ENCODE results near the gene LTBP2.

The LTBP2 gene

DNA sequence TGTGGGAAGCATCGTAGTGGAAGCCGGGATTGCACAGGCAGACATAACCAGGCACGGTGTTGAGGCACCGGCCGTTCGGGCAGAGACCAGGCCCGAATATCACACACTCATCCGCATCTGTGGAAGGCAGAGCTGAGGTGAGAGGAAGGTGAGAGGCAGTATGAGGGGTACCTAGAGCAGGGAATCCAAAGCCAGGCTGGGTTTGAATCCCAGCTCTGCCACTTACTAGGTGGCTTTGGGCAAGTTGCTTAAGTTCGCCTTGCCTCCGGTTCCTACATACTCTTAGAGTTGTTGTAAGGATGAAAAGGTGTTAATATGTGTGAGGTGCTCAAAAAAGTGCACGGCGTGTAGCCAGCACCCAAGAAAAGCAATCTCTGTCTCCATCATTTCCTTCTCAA is 108.1 kb downstream of the LTBP2 start (continued):
- TF ChIP-seq, protein P1, sequence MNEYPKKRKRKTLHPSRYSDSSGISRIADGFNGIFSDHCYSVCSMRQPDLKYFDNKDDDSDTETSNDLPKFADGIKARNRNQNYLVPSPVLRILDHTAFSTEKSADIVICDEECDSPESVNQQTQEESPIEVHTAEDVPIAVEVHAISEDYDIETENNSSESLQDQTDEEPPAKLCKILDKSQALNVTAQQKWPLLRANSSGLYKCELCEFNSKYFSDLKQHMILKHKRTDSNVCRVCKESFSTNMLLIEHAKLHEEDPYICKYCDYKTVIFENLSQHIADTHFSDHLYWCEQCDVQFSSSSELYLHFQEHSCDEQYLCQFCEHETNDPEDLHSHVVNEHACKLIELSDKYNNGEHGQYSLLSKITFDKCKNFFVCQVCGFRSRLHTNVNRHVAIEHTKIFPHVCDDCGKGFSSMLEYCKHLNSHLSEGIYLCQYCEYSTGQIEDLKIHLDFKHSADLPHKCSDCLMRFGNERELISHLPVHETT (tag by site-specific recombination; IDR thresholded peaks at IDR 0.05), result no peak
- no peak for TF ChIP-seq SP2 (tag by site-specific recombination; IDR thresholded peaks at IDR 0.05)
- TF ChIP-seq TRIM28 (IDR thresholded peaks at IDR 0.05; ENCODE audit: borderline replicate concordance, low read length), result no peak
- TF ChIP-seq, protein P2, sequence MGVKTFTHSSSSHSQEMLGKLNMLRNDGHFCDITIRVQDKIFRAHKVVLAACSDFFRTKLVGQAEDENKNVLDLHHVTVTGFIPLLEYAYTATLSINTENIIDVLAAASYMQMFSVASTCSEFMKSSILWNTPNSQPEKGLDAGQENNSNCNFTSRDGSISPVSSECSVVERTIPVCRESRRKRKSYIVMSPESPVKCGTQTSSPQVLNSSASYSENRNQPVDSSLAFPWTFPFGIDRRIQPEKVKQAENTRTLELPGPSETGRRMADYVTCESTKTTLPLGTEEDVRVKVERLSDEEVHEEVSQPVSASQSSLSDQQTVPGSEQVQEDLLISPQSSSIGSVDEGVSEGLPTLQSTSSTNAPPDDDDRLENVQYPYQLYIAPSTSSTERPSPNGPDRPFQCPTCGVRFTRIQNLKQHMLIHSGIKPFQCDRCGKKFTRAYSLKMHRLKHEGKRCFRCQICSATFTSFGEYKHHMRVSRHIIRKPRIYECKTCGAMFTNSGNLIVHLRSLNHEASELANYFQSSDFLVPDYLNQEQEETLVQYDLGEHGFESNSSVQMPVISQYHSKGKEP (tag by site-specific recombination; IDR thresholded peaks at IDR 0.05), result no peak
- TF ChIP-seq FEZF1 (tag by site-specific recombination; IDR thresholded peaks at IDR 0.05), result no peak
- TF ChIP-seq ZNF610 (tag by site-specific recombination; IDR thresholded peaks at IDR 0.05; ENCODE audit: borderline replicate concordance), result no peak
- TF ChIP-seq ZFP3 (tag by site-specific recombination; IDR thresholded peaks at IDR 0.05; ENCODE audit: low read depth), result no peak
- no peak for TF ChIP-seq ZNF529 (tag by site-specific recombination; IDR thresholded peaks at IDR 0.05; ENCODE audit: insufficient replicate concordance)

- TF ChIP-seq ZNF223 (tag by site-specific recombination; IDR thresholded peaks at IDR 0.05) (no peak), INSM2 (tag by site-specific recombination; IDR thresholded peaks at IDR 0.05) (no peak), ZFHX2 (tag by site-specific recombination; conservative IDR thresholded peaks at IDR 0.05) (0 out of 2 replicates have a peak, but pooled peaks have one; percentile 25)
- no peak overlapping the region for H3K4me3 ChIP-seq (ENCODE audit: low read depth, low read length)
- H3K9me3 ChIP-seq (ENCODE audit: control insufficient read depth, insufficient read depth, low read depth, low read length), result no peaks in the 10 kb centered on the region
- no peaks in the 10 kb centered on the region for H3K36me3 ChIP-seq (ENCODE audit: control insufficient read depth in 2 of 2, insufficient read depth in 1 of 2, low read length in 2 of 2)
- CTCF ChIA-PET, result interaction anchor here (0.6 kb wide), 1 partner anchor 66 kb away, joined by 3 read pairs; no protein-coding TSS in a partner anchor
- POLR2A ChIA-PET, result interaction anchor here (1.5 kb wide), 1 partner anchor 10 kb away, joined by 5 read pairs; the partner anchor contains the start of genes ISCA2 and NPC2
- no peak overlapping the region for H3K27ac ChIP-seq (ENCODE audit: extremely low read depth, low read depth, low read length)
- H3K4me1 ChIP-seq (ENCODE audit: control insufficient read depth, insufficient read depth, low read length), result no peaks in the 10 kb centered on the region
Measured at GRCh38 chr14:74503291-74503937, 108.6 kb downstream of the LTBP2 start.

DNA sequence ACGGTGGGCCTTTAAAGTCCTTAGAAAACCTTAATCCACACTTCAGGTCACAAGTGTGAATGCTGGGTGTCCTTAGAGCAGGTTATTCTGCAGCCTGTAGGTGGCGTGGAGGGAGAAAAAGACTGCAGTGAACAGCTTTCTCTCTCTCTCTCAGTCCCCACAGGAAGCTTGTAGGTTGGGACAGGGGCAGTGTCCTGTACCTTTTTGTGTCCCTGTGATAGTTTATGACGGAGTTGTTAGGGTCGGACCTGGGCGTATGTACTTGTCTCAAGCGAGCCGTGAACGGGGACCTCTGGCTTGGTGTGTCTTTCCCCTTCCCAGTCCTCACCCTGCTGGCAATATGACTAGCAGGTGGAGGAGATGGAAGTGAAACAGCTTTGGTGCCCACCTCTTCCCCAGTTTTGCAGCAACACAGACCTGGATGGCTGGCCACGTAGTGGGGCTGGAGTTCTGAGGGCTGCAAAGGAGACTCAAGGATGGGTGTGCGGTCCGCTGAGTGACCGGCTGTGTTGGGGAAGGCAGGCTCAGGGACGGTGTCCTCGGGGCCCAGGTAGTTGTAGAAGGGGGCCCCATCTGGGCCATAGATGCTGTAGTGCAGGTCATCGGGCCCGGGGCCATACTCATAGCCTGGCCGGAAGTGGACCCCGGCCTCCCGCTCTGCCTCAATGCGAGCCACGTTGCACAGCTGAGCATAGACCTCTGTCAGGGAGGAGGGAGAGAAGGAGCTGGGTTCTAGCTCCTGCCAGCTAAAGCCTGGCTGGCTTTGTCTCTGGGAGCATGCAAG is 109.6 kb downstream of the LTBP2 start:
- Histone ChIP-seq H3K36me3 (ENCODE audit: control insufficient read depth in 2 of 2, insufficient read depth in 1 of 2, low read length in 2 of 2) (no peaks in the 10 kb centered on the region), H3K4me3 (ENCODE audit: low read depth, low read length) (no peak overlapping the region), H3K9me3 (ENCODE audit: control insufficient read depth, insufficient read depth, low read depth, low read length) (no peaks in the 10 kb centered on the region), H3K27ac (ENCODE audit: extremely low read depth, low read depth, low read length) (no peak overlapping the region), H3K4me1 (ENCODE audit: control insufficient read depth, insufficient read depth, low read length) (no peaks in the 10 kb centered on the region)
- CTCF ChIA-PET, result interaction anchor here (0.6 to 1.7 kb wide), 12 partner anchors 9 to 1453 kb away, joined by 3 to 11 read pairs (median 4); partner anchors contain the start of gene LTBP2
- POLR2A ChIA-PET, result interaction anchor here (1.5 kb wide), 1 partner anchor 9 kb away, joined by 5 read pairs; the partner anchor contains the start of genes ISCA2 and NPC2
- no peak for TF ChIP-seq ZNF670 (tag by site-specific recombination; IDR thresholded peaks at IDR 0.05; ENCODE audit: low read depth)
- TF ChIP-seq ZBTB20 (tag by site-specific recombination; IDR thresholded peaks at IDR 0.05), result no peak
- TF ChIP-seq ZNF704 (tag by site-specific recombination; IDR thresholded peaks at IDR 0.05), result no peak
- TF ChIP-seq ZNF654 (tag by site-specific recombination; IDR thresholded peaks at IDR 0.05; ENCODE audit: low read depth), result peak; percentile 13; the same call in 1 of the 2 replicates
- no peak for TF ChIP-seq ZNF473 (tag by site-specific recombination; IDR thresholded peaks at IDR 0.05)
- TF ChIP-seq CTCF (tag by site-specific recombination; IDR thresholded peaks at IDR 0.05), result 0 out of 2 replicates have a peak, but pooled peaks have one; percentile 19
